Amniotic epithelial cell (primary cell): ENCODE results near the gene PPP2R1B.

Experiments
- DNase-seq: peaks from one replicate; pipeline ENCODE4 v3.0.0-alpha.2; 2010; ENCODE audit warnings: low read depth

The PPP2R1B gene

DNA sequence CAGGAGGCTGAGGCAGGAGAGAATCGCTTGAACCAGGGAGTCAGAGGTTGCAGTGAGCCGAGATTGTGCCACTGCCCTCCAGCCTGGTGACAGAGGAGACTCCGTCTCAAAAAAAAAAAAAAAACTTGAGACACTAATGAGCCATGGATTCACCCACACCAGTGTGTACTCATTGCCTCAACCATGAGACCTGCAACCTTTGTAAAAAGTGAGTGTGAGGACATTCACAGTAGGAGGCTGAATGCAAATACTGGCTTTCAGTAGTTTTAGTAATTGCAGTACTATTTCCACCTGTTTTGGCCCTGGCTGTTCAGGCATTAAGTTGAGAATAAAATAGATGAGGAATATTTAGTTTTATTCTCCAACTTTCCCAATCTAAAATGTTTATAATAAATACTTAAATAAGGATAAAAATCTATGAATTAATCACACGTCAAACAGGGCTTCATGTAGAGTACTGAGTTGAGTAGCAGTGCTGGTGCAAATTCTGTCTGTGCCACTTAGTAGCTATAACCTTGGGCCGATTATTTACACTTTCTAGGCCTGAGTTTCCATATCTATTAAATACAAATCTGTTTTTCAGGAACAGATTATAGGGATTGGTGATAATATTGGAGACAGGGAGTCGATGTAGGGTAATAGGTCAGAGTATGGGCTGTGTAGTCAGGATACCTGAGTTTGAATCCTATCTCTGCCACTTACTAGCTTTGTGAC lies 72.8 kb downstream of the PPP2R1B start:
- no peak for DNase-seq

DNA sequence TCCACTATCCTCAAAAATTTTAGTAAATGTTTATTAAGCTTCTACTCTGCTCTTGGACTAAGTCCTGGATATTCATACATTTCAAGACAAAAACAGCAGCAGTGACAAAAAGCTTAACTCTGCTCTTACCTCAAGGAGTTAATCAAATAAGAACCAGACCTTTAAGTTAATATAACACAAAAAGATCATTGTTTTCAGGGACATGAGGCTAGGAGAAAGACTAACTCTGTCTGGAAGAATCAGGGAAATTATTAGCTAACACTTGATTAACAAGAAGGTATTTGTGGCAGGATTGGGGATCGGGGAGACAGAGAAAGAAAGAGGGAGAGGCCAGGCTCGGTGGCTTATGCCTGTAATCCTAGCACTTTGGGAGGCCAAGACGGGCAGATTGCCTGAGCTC lies 74.4 kb downstream of the PPP2R1B start:
- no peak for DNase-seq

DNA sequence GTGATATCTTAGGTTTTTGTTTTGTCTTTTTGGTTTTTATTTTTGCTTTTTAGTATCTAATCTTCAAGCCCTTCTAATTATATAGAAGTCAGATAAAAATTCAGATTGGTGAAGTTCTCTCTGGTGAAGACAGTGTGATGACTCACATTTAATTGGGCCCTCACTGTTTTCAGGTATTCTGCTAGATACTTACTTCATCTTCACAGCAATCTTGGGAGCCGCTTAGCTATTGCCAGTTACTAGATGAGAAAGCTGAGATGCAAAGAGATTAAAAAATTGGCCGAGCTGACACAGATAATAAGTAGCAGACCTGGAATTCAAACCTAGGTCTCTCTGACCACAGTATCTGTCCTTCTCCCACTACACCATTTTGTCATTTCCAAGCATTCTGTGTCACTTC lies 75.0 kb downstream of the PPP2R1B start:
- no peak for DNase-seq

DNA sequence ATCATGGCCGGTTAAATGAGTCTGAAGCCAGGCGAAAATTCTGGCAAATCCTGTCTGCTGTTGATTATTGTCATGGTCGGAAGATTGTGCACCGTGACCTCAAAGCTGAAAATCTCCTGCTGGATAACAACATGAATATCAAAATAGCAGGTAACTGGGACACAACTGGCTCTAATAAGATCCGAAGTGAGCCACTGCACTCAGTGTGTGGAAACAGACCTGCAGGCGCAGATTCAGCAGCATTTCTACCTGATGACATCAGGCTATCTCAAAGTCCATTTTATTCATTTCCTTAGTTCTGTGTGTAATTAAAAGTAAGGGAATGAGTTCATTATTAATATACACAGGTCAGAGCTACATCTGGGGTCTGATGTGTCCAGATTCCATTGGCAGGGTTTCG lies 78.2 kb downstream of the PPP2R1B start:
- no peak for DNase-seq

DNA sequence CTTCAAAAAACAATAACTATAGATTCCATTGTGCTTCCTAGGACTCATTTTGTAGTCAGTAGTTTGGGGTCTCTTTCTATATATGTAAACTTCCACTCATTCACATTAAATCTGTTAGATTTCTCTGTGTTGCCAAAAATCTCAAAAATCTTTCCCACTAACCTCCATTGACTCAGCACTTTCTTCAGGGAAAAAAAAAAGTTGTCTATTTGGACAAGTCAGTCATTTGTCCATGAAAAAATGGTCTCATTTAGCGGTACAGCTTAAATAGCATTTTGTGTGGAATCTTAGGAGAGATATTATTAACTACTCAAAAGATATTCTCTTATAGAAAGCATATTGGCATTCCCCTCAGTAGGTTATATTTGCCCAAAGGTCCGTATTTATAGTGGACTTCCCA lies 81.9 kb downstream of the PPP2R1B start:
- no peak for DNase-seq

DNA sequence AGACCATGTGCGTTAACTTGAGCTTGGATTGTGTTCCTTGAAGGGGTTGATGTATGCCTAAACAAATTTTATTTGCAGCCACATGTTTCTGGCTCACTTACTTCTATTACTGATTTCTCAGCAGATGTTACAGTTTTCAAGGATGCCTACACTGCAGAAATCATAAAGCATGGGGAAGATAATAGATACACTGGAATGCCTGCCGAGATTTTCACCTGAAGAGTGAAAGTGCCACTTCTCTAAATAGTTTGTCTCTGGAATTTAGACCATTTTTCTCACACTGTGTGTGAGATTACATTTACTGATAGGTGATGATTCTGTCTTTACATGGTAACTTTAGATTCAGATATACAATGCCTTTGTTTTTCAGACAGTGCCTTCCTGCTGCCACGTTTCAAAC lies 82.4 kb downstream of the PPP2R1B start:
- no peak for DNase-seq

DNA sequence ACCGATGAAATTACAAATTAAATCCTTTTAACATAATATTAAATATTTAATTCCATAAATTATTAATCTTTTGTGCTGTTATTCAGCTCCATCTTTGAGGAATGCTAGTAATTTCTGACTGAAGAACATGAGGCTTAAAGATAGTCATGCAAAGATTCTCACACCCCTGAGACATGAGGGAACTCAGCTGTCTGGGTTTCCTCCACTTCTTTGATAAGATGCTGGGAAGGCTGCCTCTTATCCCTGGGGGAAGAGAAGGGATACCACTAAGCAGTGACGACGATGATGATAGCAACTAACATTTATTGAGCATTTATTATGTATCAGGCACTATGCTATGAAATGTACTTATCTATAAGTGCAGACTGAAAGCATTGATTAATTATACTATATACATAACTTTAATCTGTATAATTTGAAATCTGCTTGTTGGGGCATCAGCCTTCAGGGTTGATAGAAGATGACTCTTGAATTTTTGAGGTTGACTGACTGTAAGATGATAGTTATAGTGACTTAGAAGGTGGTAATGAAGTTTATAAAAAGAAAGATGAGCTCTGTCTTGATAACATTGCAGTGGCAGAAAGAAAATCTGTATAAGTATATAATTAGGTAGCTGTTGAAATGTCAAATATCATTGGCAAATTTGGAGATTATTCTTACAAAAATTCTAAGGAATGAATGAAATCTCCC lies 85.6 kb downstream of the PPP2R1B start:
- no peak for DNase-seq
